SK-N-SH (cell line): Measurements from ENCODE around the gene ATP2C1.

ENCODE experiments used
- CTCF ChIP-seq: fragments of 200-600 bp; sonication (generic); IDR thresholded peaks from 2 replicates; pipeline ENCODE4 v1.6.1; 2017; ENCODE audit warnings: antibody characterized with exemption, mild to moderate bottlenecking, moderate library complexity
- FOXM1 ChIP-seq: IDR thresholded peaks from 2 replicates; pipeline ENCODE4 v1.4.0; 2012; ENCODE audit warnings: low read depth, mild to moderate bottlenecking
- GABPA ChIP-seq: IDR thresholded peaks from 2 replicates; pipeline ENCODE4 v1.4.0; 2012; ENCODE audit warnings: low read depth, mild to moderate bottlenecking
- JUND ChIP-seq: IDR thresholded peaks from 2 replicates; pipeline ENCODE4 v1.4.0; 2012
- MEF2A ChIP-seq: IDR thresholded peaks from 2 replicates; pipeline ENCODE4 v1.4.0; 2012; ENCODE audit warnings: low read depth, borderline replicate concordance
- NRF1 ChIP-seq: IDR thresholded peaks from 2 replicates; pipeline ENCODE4 v1.6.1; 2012; ENCODE audit warnings: low read depth, mild to moderate bottlenecking, low read length
- RAD21 ChIP-seq: IDR thresholded peaks from 2 replicates; pipeline ENCODE4 v1.6.1; 2012; ENCODE audit warnings: mild to moderate bottlenecking, low read length
- RCOR1 ChIP-seq: fragments of 150-350 bp; IDR thresholded peaks from 2 replicates; pipeline ENCODE4 v1.6.1; 2017; ENCODE audit warnings: antibody characterized with exemption, low read length
- REST ChIP-seq: IDR thresholded peaks from 2 replicates; pipeline ENCODE4 v1.6.1; 2012; ENCODE audit warnings: mild to moderate bottlenecking, low read depth, low read length, moderate library complexity
- RFX5 ChIP-seq: IDR thresholded peaks from 2 replicates; pipeline ENCODE4 v1.6.1; 2012; ENCODE audit warnings: mild to moderate bottlenecking, improper control_type of control experiment, low read length
- SIN3A ChIP-seq: IDR thresholded peaks from 2 replicates; pipeline ENCODE4 v1.6.1; 2012; ENCODE audit warnings: low read depth, mild to moderate bottlenecking, low read length, moderate library complexity, borderline replicate concordance
- TEAD4 ChIP-seq: IDR thresholded peaks from 2 replicates; pipeline ENCODE4 v1.4.0; 2012; ENCODE audit warnings: mild to moderate bottlenecking, borderline replicate concordance; ENCODE audit not compliant: insufficient read depth
- USF2 ChIP-seq: fragments of 150-350 bp; IDR thresholded peaks from 2 replicates; pipeline ENCODE4 v1.6.1; 2017; ENCODE audit warnings: antibody characterized with exemption, low read length, low read depth, borderline replicate concordance

GRCh38 chr3:130990282-130990681 is 96.4 kb downstream of the ATP2C1 start:
- no peak for TF ChIP-seq CTCF
- TF ChIP-seq REST = no peak
- no peak for TF ChIP-seq RCOR1
- no peak for TF ChIP-seq RFX5
- TF ChIP-seq MEF2A = no peak
- no peak for TF ChIP-seq NRF1
- no peak for TF ChIP-seq RAD21
- no peak for TF ChIP-seq TEAD4
- no peak for TF ChIP-seq FOXM1
- TF ChIP-seq GABPA = no peak
- TF ChIP-seq USF2 = no peak
- no peak for TF ChIP-seq SIN3A
- no peak for TF ChIP-seq JUND
